Tibial nerve (tissue), 4 donors: ENCODE results near the gene OBSCN. TPM values are rescaled to one million over a fixed set of nuclear protein-coding genes. Genes with fewer than 3 reads are reported as not detected.

Source experiments
- DNase-seq, 2 donors: peaks; one replicate each; pipeline ENCODE4 v3.0.0-alpha.2; 2019; ENCODE audit warnings: low spot score in 2 of 2
- H3K27ac ChIP-seq, 4 donors: fragments of 200-600 bp; sonication (generic) in 3 of 4; one replicate each; pipeline ENCODE4 v1.5.1; 2017 to 2019; ENCODE audit warnings: mild to moderate bottlenecking in 1 of 4
- H3K27me3 ChIP-seq, 2 donors: fragments of 200-600 bp; sonication (generic) in 1 of 2; one replicate each; pipeline versions ENCODE4 v1.5.1 to v1.6.0; 2017 to 2019
- H3K36me3 ChIP-seq, 3 donors: fragments of 200-600 bp; sonication (generic); one replicate each; pipeline ENCODE4 v1.5.1; 2018 to 2019
- H3K4me1 ChIP-seq, 4 donors: fragments of 200-600 bp; sonication (generic) in 3 of 4; one replicate each; pipeline ENCODE4 v1.5.1; 2017 to 2019
- H3K4me3 ChIP-seq, 4 donors: fragments of 200-600 bp; sonication (generic) in 3 of 4; one replicate each; pipeline ENCODE4 v1.5.1; 2017 to 2019; ENCODE audit warnings: mild to moderate bottlenecking in 1 of 4, moderate library complexity in 1 of 4
- H3K9me3 ChIP-seq, 4 donors: fragments of 200-600 bp; sonication (generic) in 3 of 4; one replicate each; pipeline ENCODE4 v1.5.1; 2017 to 2019
- CTCF ChIP-seq, 5 experiments: fragments of 200-600 bp in 3 of 5; fragments of 450-650 bp in 2 of 5; sonication (generic) in 3 of 5; IDR thresholded peaks; one replicate each; pipeline ENCODE4 v1.5.1; 2016 to 2019; ENCODE audit warnings: antibody characterized with exemption in 5 of 5, mild to moderate bottlenecking in 3 of 5, moderate library complexity in 2 of 5
- EP300 ChIP-seq, 2 donors: sonication (generic); formaldehyde crosslinking; IDR thresholded peaks; one replicate each; pipeline ENCODE4 v1.6.1; 2017; ENCODE audit warnings: antibody characterized with exemption in 2 of 2, mild to moderate bottlenecking in 1 of 2
- POLR2A ChIP-seq, 2 donors: fragments of 450-650 bp; IDR thresholded peaks; one replicate each; pipeline ENCODE4 v1.6.1; 2017; ENCODE audit warnings: antibody characterized with exemption in 2 of 2, mild to moderate bottlenecking in 2 of 2, moderate library complexity in 2 of 2
- WGBS, 2 donors: methylation state at CpG; one replicate each; pipeline ENCODE4 v1.1.5; 2018; 5-methylcytosine and 5-hydroxymethylcytosine counted together
- total RNA-seq, 4 donors: library from RNA; depleted of rRNA; stranded (reverse); fragments of >200 nt; gene quantifications; one replicate each; pipeline ENCODE4 v1.1.0, GENCODE V29; 2016

The OBSCN gene
- total RNA-seq, 4 donors from 2014 or later = 8.5 to 22.6 (median 19.0) TPM

- no peaks in the 10 kb centered on the region for H3K9me3 ChIP-seq
- 86 to 89% methylated on average over 19 of the region's 19 CpGs for WGBS, 2 donors
- no peaks in the 10 kb centered on the region for H3K27me3 ChIP-seq
- H3K36me3 ChIP-seq = no peaks in the 10 kb centered on the region
- no peak overlapping the region for H3K4me3 ChIP-seq
- H3K27ac ChIP-seq = no peak overlapping the region
- H3K4me1 ChIP-seq = no peaks in the 10 kb centered on the region
- TF ChIP-seq EP300 (IDR thresholded peaks at IDR 0.05) (no peak), POLR2A (IDR thresholded peaks at IDR 0.05) (no peak), CTCF (IDR thresholded peaks at IDR 0.05) (no peak)
- DNase-seq = no peak
Measured at GRCh38 chr1:228354390-228355320, 146.8 kb downstream of the OBSCN start.

DNA sequence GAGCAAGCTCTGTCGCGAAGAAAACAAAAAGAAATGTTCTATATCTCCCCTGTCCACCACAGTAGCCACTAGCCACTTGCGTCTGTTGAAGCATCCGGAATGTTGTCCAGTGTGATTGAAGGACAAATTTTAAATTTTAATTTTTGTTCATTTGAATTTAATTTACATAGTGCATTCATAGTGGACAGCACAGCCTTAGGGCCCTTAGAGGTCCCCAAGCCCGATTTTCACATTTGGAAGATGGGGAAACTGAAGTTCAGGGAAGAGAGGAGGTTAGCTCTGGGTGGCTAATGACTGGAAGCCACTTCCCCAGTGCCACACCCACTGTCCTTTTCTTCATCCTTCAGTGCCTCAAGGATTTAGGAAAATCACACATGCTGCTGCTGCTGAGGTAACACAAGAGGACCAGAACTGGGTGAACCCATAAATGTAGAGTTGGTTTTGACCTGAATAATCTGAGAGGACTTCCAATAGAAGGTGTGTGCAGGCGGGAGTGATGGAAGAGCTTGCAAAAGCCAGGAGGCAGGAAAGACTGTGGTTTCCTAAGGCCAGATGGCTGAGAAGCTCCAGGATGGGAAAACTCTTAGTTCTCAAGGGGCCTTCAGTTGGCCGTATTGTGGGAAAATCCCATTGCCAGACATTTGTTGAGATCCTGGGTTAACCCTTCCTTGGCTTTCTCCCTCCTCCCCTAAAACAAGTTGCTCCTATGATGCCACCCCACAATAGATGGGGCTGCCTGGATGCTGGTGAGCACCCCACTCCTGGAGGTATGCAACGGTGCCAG, 149.2 kb downstream of the OBSCN start:
- no peaks in the 10 kb centered on the region for H3K36me3 ChIP-seq
- no peaks in the 10 kb centered on the region for H3K4me1 ChIP-seq
- H3K27me3 ChIP-seq = no peaks in the 10 kb centered on the region
- 79 to 84% methylated on average over 8 of the region's 8 CpGs for WGBS, 2 donors
- DNase-seq = no peak
- H3K4me3 ChIP-seq = no peak overlapping the region
- no peak overlapping the region for H3K27ac ChIP-seq
- H3K9me3 ChIP-seq = no peaks in the 10 kb centered on the region
- TF ChIP-seq EP300 (IDR thresholded peaks at IDR 0.05) (no peak), CTCF (IDR thresholded peaks at IDR 0.05) (no peak), POLR2A (IDR thresholded peaks at IDR 0.05) (no peak)

- Histone ChIP-seq H3K9me3 (no peaks in the 10 kb centered on the region), H3K4me3 (no peak overlapping the region), H3K27ac (no peak overlapping the region), H3K27me3 (no peaks in the 10 kb centered on the region), H3K4me1 (no peaks in the 10 kb centered on the region), H3K36me3 (no peaks in the 10 kb centered on the region)
- no peak for TF ChIP-seq CTCF (IDR thresholded peaks at IDR 0.05)
- no peak for TF ChIP-seq EP300 (IDR thresholded peaks at IDR 0.05)
- no peak for TF ChIP-seq POLR2A (IDR thresholded peaks at IDR 0.05)
- DNase-seq = no peak
- WGBS, 2 donors = 48 to 69% methylated on average over 4 of the region's 4 CpGs
Measured at GRCh38 chr1:228358039-228358763, 150.4 kb downstream of the OBSCN start.

DNA sequence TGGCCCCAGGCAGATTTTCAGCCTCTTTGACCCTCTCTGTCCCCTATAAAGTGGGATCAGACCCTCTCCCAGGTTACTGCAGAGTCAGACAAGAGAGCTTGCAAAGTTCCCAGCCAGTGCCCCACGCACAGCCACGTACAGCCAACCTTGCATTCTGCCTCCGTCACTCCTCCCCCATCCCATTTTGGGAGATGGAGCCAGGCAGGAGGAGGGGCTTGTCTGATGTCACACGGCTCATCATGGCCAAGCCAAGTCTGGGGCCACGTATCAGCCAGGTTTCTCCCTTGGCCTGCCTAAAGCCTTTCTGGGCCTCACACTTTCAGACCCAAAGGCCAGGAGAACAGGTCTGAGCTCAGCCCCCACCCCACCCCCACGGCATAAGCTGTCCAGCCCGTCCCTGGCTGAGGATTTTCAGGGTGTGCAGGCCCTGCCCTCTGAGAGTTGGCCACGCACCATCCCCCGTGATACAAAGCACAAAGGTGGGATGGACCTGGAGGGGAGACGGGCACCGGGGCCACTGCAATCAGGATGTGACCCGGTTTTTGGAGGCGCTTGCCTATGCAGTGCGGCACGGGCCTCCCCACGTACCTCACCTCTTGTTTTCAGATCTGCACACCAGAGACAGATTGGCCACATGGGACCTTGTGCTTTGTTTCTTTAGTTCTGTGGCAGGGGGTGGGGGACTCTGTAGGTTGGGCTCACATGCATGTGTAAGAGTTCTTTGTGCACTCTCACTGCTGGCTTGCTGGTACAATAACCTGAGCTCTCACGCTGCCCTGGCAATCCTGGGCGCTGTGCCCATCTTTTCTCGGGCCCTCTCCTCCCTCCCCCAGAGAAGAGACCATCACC, 151.1 kb downstream of the OBSCN start:
- Histone ChIP-seq H3K36me3 (no peaks in the 10 kb centered on the region), H3K9me3 (no peaks in the 10 kb centered on the region), H3K4me3 (no peak overlapping the region), H3K27ac (no peak overlapping the region), H3K27me3 (no peaks in the 10 kb centered on the region), H3K4me1 (no peaks in the 10 kb centered on the region)
- no peak for DNase-seq
- TF ChIP-seq POLR2A (IDR thresholded peaks at IDR 0.05) = no peak
- no peak for TF ChIP-seq CTCF (IDR thresholded peaks at IDR 0.05)
- no peak for TF ChIP-seq EP300 (IDR thresholded peaks at IDR 0.05)
- WGBS, 2 donors = 82 to 91% methylated on average over 15 to 16 of the region's 19 CpGs
